ENCODE measurements around the gene SLC8A2. TPM values are rescaled to one million over a fixed set of nuclear protein-coding genes. Genes with fewer than 3 reads are reported as not detected.

Gene SLC8A2
- total RNA-seq, 1 donor from 2014 or later = 14.5 TPM

DNA sequence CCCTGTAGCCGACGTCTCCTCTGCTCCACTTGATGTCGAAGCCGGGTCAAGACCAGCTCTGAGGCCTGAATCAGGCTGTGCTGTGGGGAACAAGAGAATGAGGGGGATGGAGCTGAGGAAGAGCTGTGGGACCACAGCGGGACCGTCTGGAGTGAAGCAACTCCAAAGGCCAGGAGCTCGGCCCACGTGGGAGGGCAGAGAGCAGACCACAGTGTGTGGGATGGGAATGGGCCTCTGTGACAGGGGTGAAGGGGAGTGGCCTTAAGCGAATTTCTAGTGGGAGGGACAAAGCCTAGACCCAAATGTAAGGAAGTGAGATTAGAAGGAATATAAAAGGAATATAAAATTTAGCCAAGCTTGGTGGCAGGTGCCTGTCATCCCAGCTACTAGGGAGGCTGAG, 3.8 kb upstream of the SLC8A2 start:
- Histone ChIP-seq H3F3A (ENCODE audit: low read depth) (peaks cover 12% of the 10 kb centered on the region), H3K36me3 (no peaks in the 10 kb centered on the region), H3K9me3 (ENCODE audit: low read depth) (no peaks in the 10 kb centered on the region), H3K27me3 (peaks cover 11% of the 10 kb centered on the region), H2AFZ (replicated peaks) (no peak overlapping the region), H3K9ac (no peak overlapping the region), H3K4me3 (no peak overlapping the region), H3K4me1 (peaks cover 7% of the 10 kb centered on the region), H4K20me1 (ENCODE audit: low read depth) (peaks cover 12% of the 10 kb centered on the region), H3K27ac (no peak overlapping the region), H3K4me2 (no peak overlapping the region), H3K79me2 (ENCODE audit: low read depth) (no peaks in the 10 kb centered on the region)
- DNase-seq (ENCODE audit: low spot score) = no peak
- Mint-ChIP-seq H3K4me1 (peaks cover 10% of the 10 kb centered on the region), H3K36me3 (no peaks in the 10 kb centered on the region), H3K9me3 (no peaks in the 10 kb centered on the region), H3K4me3 (no peak overlapping the region), H3K27me3 (ENCODE audit: insufficient read depth, low read depth) (peaks cover 13% of the 10 kb centered on the region), H3K27ac (peak overlapping the region; percentile 18)
- TF ChIP-seq, protein P1, sequence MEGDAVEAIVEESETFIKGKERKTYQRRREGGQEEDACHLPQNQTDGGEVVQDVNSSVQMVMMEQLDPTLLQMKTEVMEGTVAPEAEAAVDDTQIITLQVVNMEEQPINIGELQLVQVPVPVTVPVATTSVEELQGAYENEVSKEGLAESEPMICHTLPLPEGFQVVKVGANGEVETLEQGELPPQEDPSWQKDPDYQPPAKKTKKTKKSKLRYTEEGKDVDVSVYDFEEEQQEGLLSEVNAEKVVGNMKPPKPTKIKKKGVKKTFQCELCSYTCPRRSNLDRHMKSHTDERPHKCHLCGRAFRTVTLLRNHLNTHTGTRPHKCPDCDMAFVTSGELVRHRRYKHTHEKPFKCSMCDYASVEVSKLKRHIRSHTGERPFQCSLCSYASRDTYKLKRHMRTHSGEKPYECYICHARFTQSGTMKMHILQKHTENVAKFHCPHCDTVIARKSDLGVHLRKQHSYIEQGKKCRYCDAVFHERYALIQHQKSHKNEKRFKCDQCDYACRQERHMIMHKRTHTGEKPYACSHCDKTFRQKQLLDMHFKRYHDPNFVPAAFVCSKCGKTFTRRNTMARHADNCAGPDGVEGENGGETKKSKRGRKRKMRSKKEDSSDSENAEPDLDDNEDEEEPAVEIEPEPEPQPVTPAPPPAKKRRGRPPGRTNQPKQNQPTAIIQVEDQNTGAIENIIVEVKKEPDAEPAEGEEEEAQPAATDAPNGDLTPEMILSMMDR (IDR thresholded peaks at IDR 0.05) = no peak
- TF ChIP-seq EZH2 (IDR thresholded peaks at IDR 0.05) (no peak), EZH2phosphoT487 (IDR thresholded peaks at IDR 0.05) (no peak)

DNA sequence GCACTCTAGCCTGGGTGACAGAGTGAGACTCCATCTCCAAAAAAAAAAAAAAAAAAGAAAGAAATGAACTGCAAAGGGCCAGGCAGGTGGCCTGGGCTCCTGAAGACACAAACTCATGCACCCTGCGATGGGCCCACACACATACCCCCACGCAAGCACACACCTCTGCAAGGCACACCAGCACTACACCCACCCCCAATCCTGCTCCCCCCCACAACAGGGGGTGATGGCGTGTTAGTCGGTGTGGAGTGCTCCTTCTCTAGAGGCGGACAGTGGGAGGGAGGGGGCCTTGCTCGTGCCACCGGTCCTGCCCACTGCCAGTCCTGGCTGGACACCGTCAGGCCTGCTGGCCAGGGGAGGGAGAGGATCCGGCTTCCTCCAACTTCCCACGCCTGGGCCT, 1.6 kb upstream of the SLC8A2 start:
- Histone ChIP-seq H3K4me2 (no peak overlapping the region), H4K20me1 (ENCODE audit: low read depth) (peaks cover 22% of the 10 kb centered on the region), H2AFZ (replicated peaks) (no peak overlapping the region), H3F3A (ENCODE audit: low read depth) (peaks cover 14% of the 10 kb centered on the region), H3K4me1 (peaks cover 23% of the 10 kb centered on the region), H3K79me2 (ENCODE audit: low read depth) (no peaks in the 10 kb centered on the region), H3K27me3 (peaks cover 13% of the 10 kb centered on the region), H3K9me3 (ENCODE audit: low read depth) (no peaks in the 10 kb centered on the region), H3K27ac (no peak overlapping the region), H3K36me3 (no peaks in the 10 kb centered on the region), H3K9ac (no peak overlapping the region), H3K4me3 (no peak overlapping the region)
- no peaks in the 10 kb centered on the region for H3K9me3 Mint-ChIP-seq
- no peak overlapping the region for H3K27ac Mint-ChIP-seq
- H3K27me3 Mint-ChIP-seq (ENCODE audit: insufficient read depth, low read depth) = peaks cover 23% of the 10 kb centered on the region
- no peak overlapping the region for H3K4me3 Mint-ChIP-seq
- no peaks in the 10 kb centered on the region for H3K36me3 Mint-ChIP-seq
- no peak for DNase-seq (ENCODE audit: low spot score)
- peaks cover 26% of the 10 kb centered on the region for H3K4me1 Mint-ChIP-seq
- TF ChIP-seq EZH2phosphoT487 (IDR thresholded peaks at IDR 0.05) (no peak), EZH2 (IDR thresholded peaks at IDR 0.05) (no peak)
- TF ChIP-seq, protein P1 (IDR thresholded peaks at IDR 0.05) = no peak

DNA sequence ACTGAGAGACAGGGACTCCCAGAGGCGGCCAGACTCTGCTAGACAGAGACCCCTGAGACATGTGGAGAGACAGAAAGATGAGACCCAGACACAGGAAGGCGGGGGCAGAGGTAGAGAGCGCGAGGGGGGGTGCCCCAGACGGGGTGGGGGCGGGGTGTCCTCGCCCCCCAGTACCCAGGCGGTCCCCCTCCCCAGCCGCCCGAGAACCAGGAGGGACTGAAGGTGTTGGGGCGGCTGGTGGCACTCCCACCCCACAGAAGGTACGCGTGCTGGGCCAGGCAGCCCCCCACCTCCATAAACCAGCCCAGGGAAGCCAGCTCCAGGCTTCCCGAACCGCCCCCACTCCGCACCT, 336 bp downstream of the SLC8A2 start:
- Histone ChIP-seq H3K4me1 (peaks cover 28% of the 10 kb centered on the region), H3K79me2 (ENCODE audit: low read depth) (no peaks in the 10 kb centered on the region), H3K9me3 (ENCODE audit: low read depth) (no peaks in the 10 kb centered on the region), H4K20me1 (ENCODE audit: low read depth) (peaks cover 28% of the 10 kb centered on the region), H3F3A (ENCODE audit: low read depth) (peaks cover 14% of the 10 kb centered on the region), H2AFZ (replicated peaks) (no peak overlapping the region), H3K4me2 (peak overlapping the region; percentile 90), H3K9ac (no peak overlapping the region), H3K27ac (no peak overlapping the region), H3K36me3 (no peaks in the 10 kb centered on the region), H3K4me3 (peak overlapping the region; percentile 73), H3K27me3 (peaks cover 13% of the 10 kb centered on the region)
- H3K36me3 Mint-ChIP-seq = no peaks in the 10 kb centered on the region
- H3K4me1 Mint-ChIP-seq = peaks cover 32% of the 10 kb centered on the region
- peak overlapping the region; percentile 80 for H3K4me3 Mint-ChIP-seq
- H3K9me3 Mint-ChIP-seq = no peaks in the 10 kb centered on the region
- peaks cover 27% of the 10 kb centered on the region for H3K27me3 Mint-ChIP-seq (ENCODE audit: insufficient read depth, low read depth)
- no peak overlapping the region for H3K27ac Mint-ChIP-seq
- DNase-seq (ENCODE audit: low spot score) = no peak
- TF ChIP-seq EZH2phosphoT487 (IDR thresholded peaks at IDR 0.05) (no peak), EZH2 (IDR thresholded peaks at IDR 0.05) (no peak)
- TF ChIP-seq, protein P1 (IDR thresholded peaks at IDR 0.05) = no peak
